Uterus (tissue), 4 donors: Measurements from ENCODE around the gene BPIFA2. TPM values are rescaled to one million over a fixed set of nuclear protein-coding genes. Genes with fewer than 3 reads are reported as not detected.

Experiments
- DNase-seq, 2 donors: peaks; one replicate each; pipeline ENCODE4 v3.0.0-alpha.2; 2019 to 2020
- H3K27ac ChIP-seq, 2 donors: fragments of 200-600 bp; sonication (generic); 1 replicate in 1 of 2; 2 replicates in 1 of 2; pipeline ENCODE4 v1.5.1; 2016 to 2018
- H3K27me3 ChIP-seq, 2 donors: fragments of 200-600 bp; sonication (generic); one replicate each; pipeline ENCODE4 v1.5.1; 2018 to 2019; ENCODE audit warnings: control low read depth in 1 of 2
- H3K36me3 ChIP-seq, 2 donors: fragments of 200-600 bp; sonication (generic); one replicate each; pipeline ENCODE4 v1.5.1; 2019; ENCODE audit warnings: control low read depth in 1 of 2
- H3K4me1 ChIP-seq, 2 donors: fragments of 200-600 bp; sonication (generic); one replicate each; pipeline ENCODE4 v1.5.1; 2018 to 2019; ENCODE audit warnings: control low read depth in 1 of 2
- H3K4me3 ChIP-seq, 2 donors: fragments of 200-600 bp; sonication (generic); 1 replicate in 1 of 2; 2 replicates in 1 of 2; pipeline ENCODE4 v1.5.1; 2018 to 2019; ENCODE audit warnings: mild to moderate bottlenecking in 1 of 2
- H3K9me3 ChIP-seq, 2 donors: fragments of 200-600 bp; sonication (generic); one replicate each; pipeline ENCODE4 v1.5.1; 2019; ENCODE audit warnings: control low read depth in 1 of 2
- CTCF ChIP-seq, 4 experiments: fragments of 200-600 bp in 2 of 4; fragments of 450-650 bp in 2 of 4; sonication (generic) in 2 of 4; IDR thresholded peaks; one replicate each; pipeline ENCODE4 v1.5.1; 2016 to 2019; ENCODE audit warnings: antibody characterized with exemption in 4 of 4, mild to moderate bottlenecking in 2 of 4, moderate library complexity in 1 of 4
- POLR2A ChIP-seq, 2 donors: fragments of 450-650 bp; IDR thresholded peaks; one replicate each; pipeline ENCODE4 v1.6.1; 2016; ENCODE audit warnings: antibody characterized with exemption in 2 of 2, mild to moderate bottlenecking in 1 of 2, moderate library complexity in 1 of 2
- intact Hi-C: fragments of 100-400 bp; cut with DNase I; formaldehyde crosslinking; loops from one replicate; pipeline ENCODE4 v1.15.1; 2023; ENCODE audit warnings: low total_unique reads
- total RNA-seq, 4 donors: library from RNA; depleted of rRNA in 3 of 4; stranded (reverse); fragments of >200 nt in 3 of 4; gene quantifications; one replicate each; pipeline versions ENCODE4 v1.1.0 to v1.2.4, GENCODE V29; 2014 to 2023
- donor health status: DM: yes; HTN: yes; CAD: no.

BPIFA2 gene
- total RNA-seq, 4 donors from 2014 or later: not detected

- intact Hi-C loops: no loop called here
- no peak for DNase-seq
- H3K4me3 ChIP-seq: no peak overlapping the region
- no peaks in the 10 kb centered on the region for H3K4me1 ChIP-seq
- H3K36me3 ChIP-seq: no peaks in the 10 kb centered on the region
- no peak overlapping the region for H3K27ac ChIP-seq
- no peak for TF ChIP-seq POLR2A (IDR thresholded peaks at IDR 0.05)
- TF ChIP-seq CTCF (IDR thresholded peaks at IDR 0.05): no peak
- H3K9me3 ChIP-seq: no peaks in the 10 kb centered on the region
- no peaks in the 10 kb centered on the region for H3K27me3 ChIP-seq
Measured at GRCh38 chr20:33166533-33167113, 1.3 kb upstream of the BPIFA2 start.

- H3K4me3 ChIP-seq: no peak overlapping the region
- no peaks in the 10 kb centered on the region for H3K27me3 ChIP-seq
- H3K27ac ChIP-seq: no peak overlapping the region
- no peak for TF ChIP-seq POLR2A (IDR thresholded peaks at IDR 0.05)
- TF ChIP-seq CTCF (IDR thresholded peaks at IDR 0.05): no peak
- DNase-seq: no peak
- intact Hi-C loops: no loop called here
- H3K4me1 ChIP-seq: no peaks in the 10 kb centered on the region
- no peaks in the 10 kb centered on the region for H3K9me3 ChIP-seq
- H3K36me3 ChIP-seq: no peaks in the 10 kb centered on the region
Measured at GRCh38 chr20:33169176-33169794, 1.3 kb downstream of the BPIFA2 start.

- intact Hi-C loops: no loop called here
- Histone ChIP-seq H3K9me3 (no peaks in the 10 kb centered on the region), H3K4me1 (no peaks in the 10 kb centered on the region), H3K27ac (no peak overlapping the region), H3K4me3 (no peak overlapping the region), H3K36me3 (no peaks in the 10 kb centered on the region), H3K27me3 (no peaks in the 10 kb centered on the region)
- TF ChIP-seq POLR2A (IDR thresholded peaks at IDR 0.05) (no peak), CTCF (IDR thresholded peaks at IDR 0.05) (no peak)
- no peak for DNase-seq
Measured at GRCh38 chr20:33172781-33173180, 4.8 kb downstream of the BPIFA2 start.

- Histone ChIP-seq H3K9me3 (no peaks in the 10 kb centered on the region), H3K36me3 (no peaks in the 10 kb centered on the region), H3K27me3 (no peaks in the 10 kb centered on the region), H3K4me3 (no peak overlapping the region), H3K4me1 (no peaks in the 10 kb centered on the region), H3K27ac (no peak overlapping the region)
- no peak for DNase-seq
- no peak for TF ChIP-seq CTCF (IDR thresholded peaks at IDR 0.05)
- TF ChIP-seq POLR2A (IDR thresholded peaks at IDR 0.05): no peak
- intact Hi-C loops: no loop called here
Measured at GRCh38 chr20:33175123-33175522, 7.2 kb downstream of the BPIFA2 start.

- Histone ChIP-seq H3K4me3 (no peak overlapping the region), H3K27ac (no peak overlapping the region), H3K36me3 (no peaks in the 10 kb centered on the region), H3K9me3 (no peaks in the 10 kb centered on the region), H3K27me3 (no peaks in the 10 kb centered on the region), H3K4me1 (no peaks in the 10 kb centered on the region)
- intact Hi-C loops: no loop called here
- no peak for TF ChIP-seq POLR2A (IDR thresholded peaks at IDR 0.05)
- TF ChIP-seq CTCF (IDR thresholded peaks at IDR 0.05): no peak
- DNase-seq: no peak
Measured at GRCh38 chr20:33176101-33176500, 8.1 kb downstream of the BPIFA2 start.
